ENCODE data around the gene TDP2. TPM values are rescaled to one million over a fixed set of nuclear protein-coding genes. Genes with fewer than 3 reads are reported as not detected.
A peak's percentile ranks its signal among the peaks of the same experiment; 100 is the strongest.

TDP2 gene, protein sequence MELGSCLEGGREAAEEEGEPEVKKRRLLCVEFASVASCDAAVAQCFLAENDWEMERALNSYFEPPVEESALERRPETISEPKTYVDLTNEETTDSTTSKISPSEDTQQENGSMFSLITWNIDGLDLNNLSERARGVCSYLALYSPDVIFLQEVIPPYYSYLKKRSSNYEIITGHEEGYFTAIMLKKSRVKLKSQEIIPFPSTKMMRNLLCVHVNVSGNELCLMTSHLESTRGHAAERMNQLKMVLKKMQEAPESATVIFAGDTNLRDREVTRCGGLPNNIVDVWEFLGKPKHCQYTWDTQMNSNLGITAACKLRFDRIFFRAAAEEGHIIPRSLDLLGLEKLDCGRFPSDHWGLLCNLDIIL
- 38.1 and 51.0 TPM in 2 replicates for total RNA-seq (2014; rRNA removed; shearing (Covaris generic))

- peak; percentile 91 for DNase-seq (ENCODE audit: low spot score)
Measured at GRCh38 chr6:24666641-24667377, at the start of gene TDP2, which contains the start of gene ACOT13. TDP2 (minus strand) TSS chr6:24666899; CDS start chr6:24666862, 37 bp downstream. ACOT13 (plus strand) TSS chr6:24667077; CDS start chr6:24667264, 187 bp downstream.

- no peak for DNase-seq (ENCODE audit: low spot score)
Measured at GRCh38 chr6:24710519-24711303, 44.0 kb upstream of the TDP2 start.

- no peak for DNase-seq (ENCODE audit: low spot score)
Measured at GRCh38 chr6:24709014-24709711, 42.5 kb upstream of the TDP2 start.

DNA sequence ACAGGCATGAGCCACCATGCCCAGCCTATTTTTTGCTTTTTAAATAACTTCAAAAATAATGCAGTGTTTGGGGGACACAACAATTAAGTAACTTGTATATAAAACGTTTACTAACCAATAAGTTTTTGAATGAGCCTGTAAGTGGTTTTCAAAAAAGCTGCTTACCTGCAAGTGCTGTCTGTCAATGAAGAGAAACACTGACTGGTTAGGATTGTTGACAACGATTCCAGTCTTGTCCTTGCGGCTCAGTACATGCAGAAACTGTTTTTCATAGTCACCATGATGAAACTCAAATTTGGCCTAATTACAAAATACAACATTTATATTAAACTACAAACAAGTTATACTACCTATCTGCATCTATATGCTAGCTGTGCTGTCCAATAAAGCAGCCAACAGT is 41.9 kb upstream of the TDP2 start:
- DNase-seq (ENCODE audit: low spot score) = no peak

DNA sequence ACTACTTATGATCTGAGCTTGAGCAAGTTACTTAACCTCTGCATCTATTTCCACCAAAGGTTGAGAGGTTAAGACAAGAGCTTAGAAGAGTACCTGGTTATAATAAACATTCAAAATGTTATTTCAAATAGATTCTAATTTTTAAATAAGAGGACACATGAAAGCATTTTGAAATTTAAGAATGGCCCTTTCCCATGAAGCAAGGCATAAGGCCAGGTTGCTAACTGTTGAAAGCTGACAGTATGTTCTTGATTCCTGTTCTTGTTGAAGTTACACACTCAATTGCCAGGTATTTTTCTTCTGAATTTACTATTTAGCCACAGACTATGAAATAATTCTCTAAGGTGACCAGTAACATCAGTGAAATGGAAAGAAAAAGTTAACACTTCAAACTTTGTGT is 37.8 kb upstream of the TDP2 start:
- no peak for DNase-seq (ENCODE audit: low spot score)

- no peak for DNase-seq (ENCODE audit: low spot score)
Measured at GRCh38 chr6:24702720-24703282, 36.1 kb upstream of the TDP2 start.

DNA sequence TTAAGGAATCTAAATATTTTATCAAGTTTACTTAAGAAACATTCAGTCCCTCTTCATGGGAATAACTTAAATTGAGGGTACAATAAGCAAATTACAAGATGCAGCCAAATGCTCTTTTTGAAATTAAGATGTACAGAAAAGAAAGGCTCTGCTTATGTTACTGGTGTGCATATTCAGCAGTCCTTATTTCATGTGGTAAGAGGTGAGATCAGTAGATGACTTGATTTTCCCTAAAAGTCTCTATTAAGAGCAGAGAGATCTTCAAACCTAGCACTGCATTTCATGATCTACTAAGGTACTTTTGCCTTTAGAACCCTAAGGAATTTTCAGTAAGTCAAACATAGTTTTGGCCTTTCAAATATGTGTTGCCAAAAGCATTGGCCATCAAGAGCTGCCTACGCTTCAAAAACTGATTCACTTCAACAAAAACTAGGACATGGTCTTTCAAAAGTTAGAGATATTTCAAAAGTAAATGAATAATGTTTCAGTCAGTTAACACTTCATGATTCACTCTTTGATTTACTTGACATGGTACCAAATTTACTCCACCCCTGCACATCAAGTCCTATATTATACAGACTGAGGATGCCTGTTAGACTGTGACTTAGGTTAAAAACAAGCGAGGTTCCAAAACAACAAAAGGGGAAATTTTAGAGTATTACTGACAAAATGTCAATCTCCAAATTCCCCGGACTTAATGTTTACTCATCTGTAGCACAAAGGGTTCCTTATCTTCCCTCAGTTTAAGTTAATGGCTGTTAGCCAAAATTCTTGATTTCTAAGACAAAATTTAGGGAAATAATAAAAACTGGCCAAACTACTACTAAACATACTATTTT is 33.0 kb upstream of the TDP2 start:
- no peak for DNase-seq (ENCODE audit: low spot score)

DNA sequence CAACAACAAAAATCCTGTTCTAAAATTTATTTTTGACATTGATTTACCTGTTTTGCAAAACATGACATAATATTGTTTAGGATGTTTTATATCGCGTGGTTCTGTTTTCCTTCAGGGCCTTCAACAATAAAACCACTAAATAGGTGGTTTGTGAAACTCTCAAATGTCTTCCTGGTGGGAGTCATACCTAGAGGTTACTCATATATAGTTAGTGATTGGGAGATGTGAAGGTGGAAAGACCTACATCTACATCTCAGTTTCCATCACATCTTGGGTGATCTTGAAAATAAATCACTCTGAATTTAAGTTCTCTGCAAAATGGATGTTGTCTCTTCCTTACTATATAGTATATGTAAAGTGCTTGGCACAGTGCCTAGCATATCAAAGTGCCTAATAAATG is 29.4 kb upstream of the TDP2 start:
- no peak for DNase-seq (ENCODE audit: low spot score)

- DNase-seq (ENCODE audit: low spot score) = peak; percentile 26
Measured at GRCh38 chr6:24695635-24696034, 28.9 kb upstream of the TDP2 start.

GRCh38 chr6:24694198-24694597 is 27.5 kb upstream of the TDP2 start:
- no peak for DNase-seq (ENCODE audit: low spot score)

- no peak for DNase-seq (ENCODE audit: low spot score)
Measured at GRCh38 chr6:24692848-24693592, 26.3 kb upstream of the TDP2 start.

DNA sequence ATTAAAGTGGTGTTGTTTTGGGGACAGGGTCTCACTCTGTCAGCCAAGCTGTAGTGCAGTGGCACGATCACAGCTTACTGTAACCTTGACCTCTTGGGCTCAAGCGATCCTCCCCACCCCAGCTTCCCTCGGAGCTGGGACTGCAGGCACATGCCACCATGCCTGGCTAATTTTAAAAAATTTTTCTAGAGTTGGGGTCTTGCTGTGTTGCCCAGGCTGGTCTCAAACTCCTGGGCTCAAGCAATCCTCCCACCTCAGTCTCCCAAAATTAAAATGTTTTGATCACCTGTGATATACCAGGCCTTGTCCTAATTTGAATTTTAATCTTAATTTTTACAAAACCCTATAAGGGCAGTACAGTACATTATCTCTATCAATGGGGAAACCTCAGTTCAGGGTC is 25.7 kb upstream of the TDP2 start:
- DNase-seq (ENCODE audit: low spot score) = no peak

GRCh38 chr6:24692003-24692402 is 25.3 kb upstream of the TDP2 start:
- no peak for DNase-seq (ENCODE audit: low spot score)

- DNase-seq (ENCODE audit: low spot score) = no peak
Measured at GRCh38 chr6:24691550-24691949, 24.9 kb upstream of the TDP2 start.

- no peak for DNase-seq (ENCODE audit: low spot score)
Measured at GRCh38 chr6:24690593-24690992, 23.9 kb upstream of the TDP2 start.

DNA sequence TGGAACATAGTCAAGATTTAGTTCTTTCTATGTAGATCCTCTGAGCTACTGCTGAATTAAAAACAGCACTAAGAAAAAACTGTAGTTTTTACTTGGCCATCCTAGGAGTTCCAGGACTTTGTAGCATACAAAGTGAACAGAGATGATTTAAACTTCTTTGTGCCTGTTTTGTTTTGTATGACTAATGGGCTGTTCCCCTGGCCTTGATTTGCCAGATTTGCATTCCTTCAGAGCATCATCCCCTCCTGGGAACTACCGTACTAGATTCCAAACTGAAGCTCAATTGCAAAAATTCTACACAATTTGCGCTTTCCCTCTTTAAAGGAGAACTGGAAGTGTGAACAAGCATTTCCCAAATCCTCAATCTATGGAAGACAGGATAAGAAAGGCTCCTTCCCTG is 23.3 kb upstream of the TDP2 start:
- DNase-seq (ENCODE audit: low spot score) = no peak

- no peak for DNase-seq (ENCODE audit: low spot score)
Measured at GRCh38 chr6:24686946-24687345, 20.2 kb upstream of the TDP2 start.

GRCh38 chr6:24686408-24686807 is 19.7 kb upstream of the TDP2 start:
- no peak for DNase-seq (ENCODE audit: low spot score)

Data from H4 (cell line).